Heart left ventricle (tissue), 16 donors: ENCODE data around the gene PMEL. TPM values are rescaled to one million over a fixed set of nuclear protein-coding genes. Genes with fewer than 3 reads are reported as not detected.
A peak's percentile ranks its signal among the peaks of the same experiment; 100 is the strongest.

Experiments used
- ATAC-seq, 4 donors: fragments of 200-7000 bp; cut with Tn5 transposase; one replicate each; pipeline ENCODE4 v1.9.1; 2020 to 2022; ENCODE audit warnings: moderate library complexity in 4 of 4, mild to moderate bottlenecking in 3 of 4, moderate number of reproducible peaks in 1 of 4
- DNase-seq, 5 donors: peaks; one replicate each; pipeline ENCODE4 v3.0.0-alpha.2; 2020
- H3K27ac ChIP-seq, 12 donors: fragments of 200-600 bp; sonication (generic) in 4 of 12; one replicate each; pipeline versions ENCODE4 v1.5.0 to v1.8.0; 2016 to 2022; ENCODE audit warnings: mild to moderate bottlenecking in 2 of 12
- H3K27me3 ChIP-seq, 9 donors: fragments of 200-600 bp; sonication (generic) in 2 of 9; one replicate each; pipeline versions ENCODE4 v1.5.1 to v1.8.0; 2016 to 2022; ENCODE audit warnings: mild to moderate bottlenecking in 3 of 9
- H3K36me3 ChIP-seq, 9 donors: fragments of 200-600 bp; sonication (generic) in 2 of 9; one replicate each; pipeline versions ENCODE4 v1.5.0 to v1.8.0; 2018 to 2022; ENCODE audit warnings: mild to moderate bottlenecking in 2 of 9
- H3K4me1 ChIP-seq, 12 donors: fragments of 200-600 bp; sonication (generic) in 4 of 12; one replicate each; pipeline versions ENCODE4 v1.5.0 to v1.8.0; 2016 to 2022; ENCODE audit warnings: mild to moderate bottlenecking in 3 of 12
- H3K4me3 ChIP-seq, 12 donors: fragments of 200-600 bp; sonication (generic) in 4 of 12; one replicate each; pipeline versions ENCODE4 v1.5.0 to v1.8.0; 2017 to 2022; ENCODE audit warnings: mild to moderate bottlenecking in 9 of 12, moderate library complexity in 4 of 12
- H3K9me3 ChIP-seq, 12 donors: fragments of 200-600 bp; sonication (generic) in 4 of 12; one replicate each; pipeline versions ENCODE4 v1.5.0 to v1.8.0; 2016 to 2022; ENCODE audit warnings: mild to moderate bottlenecking in 1 of 12
- CTCF ChIP-seq, 12 donors: fragments of 200-600 bp; sonication (generic) in 4 of 12; IDR thresholded peaks; one replicate each; pipeline versions ENCODE4 v1.5.0 to v1.8.0; 2018 to 2022; ENCODE audit warnings: antibody characterized with exemption in 12 of 12, mild to moderate bottlenecking in 5 of 12
- POLR2A ChIP-seq, 2 donors: fragments of 450-650 bp; IDR thresholded peaks; one replicate each; pipeline ENCODE4 v1.6.1; 2017; ENCODE audit warnings: antibody characterized with exemption in 2 of 2, mild to moderate bottlenecking in 2 of 2, moderate library complexity in 2 of 2
- WGBS, 4 donors: extraction: QIAGEN DNeasy Blood & Tissue Kit in 2 of 4; methylation state at CpG; one replicate each; pipeline versions ENCODE4 v1.1.5 to v1.1.7; 2013 to 2018; 5-methylcytosine and 5-hydroxymethylcytosine counted together
- intact Hi-C, 10 donors: fragments of 100-400 bp; cut with DNase I; formaldehyde crosslinking; loops; one replicate each; pipeline versions ENCODE4 v1.11.1 to v1.14.2; 2022
- polyA plus RNA-seq, 2 donors: library from polyadenylated mRNA; stranded (reverse); fragments of 200-250 nt; gene quantifications; one replicate each; pipeline ENCODE4 v1.2.3, GENCODE V29; 2013
- total RNA-seq, 9 donors: library from RNA; depleted of rRNA in 2 of 9; stranded (reverse); fragments of >200 nt in 2 of 9; fragmentation: NEBNext Ultra II Directional in 3 of 9; extraction: Animal tissue kit (Norgen Biotek cat#: 25700) in 3 of 9; gene quantifications; one replicate each; pipeline versions ENCODE4 v1.1.0 to v1.2.4, GENCODE V29; 2016 to 2023
- donor health status: ischemic (EF 13 %, LVEDD 7.1; RV severe dilation, severe dysfunction).
- donor health status: healthy with polysubstance abuse.
- donor health status: DM: no; HTN: yes; CAD: no.
- donor health status: DM: no; HTN: no; CAD: no.
- donor health status: ischemic (EF 25% LVEDD 6.9; RV normal size, moderate dysfunction).
- donor health status: ischemic (EF 25% LVEDD 5.7; RV mildly dilated, moderate dysfunction).
- donor health status: healthy.
- donor health status: DM: yes; HTN: yes; CAD: no.
- donor health status: ischemic (EF 35%, LVEDD 5.7; RV mildly dilated, moderate dysfunction).
- donor health status: nonischemic (EF 11% LVEDD 7.7; RV severe dilation, severe dysfunction).
- donor health status: DM: yes; HTN: yes; CAD: no.
- donor health status: PGD.
- donor health status: ischemic (EF 29% LVEDD 5.4; RV normal size, mild dysfunction).
- donor health status: nonischemic (EF 23%, LVEDD 6.1; RV moderate dilation, normal function).

Gene PMEL
- total and polyA plus RNA-seq, 11 donors: 0.23 to 1.3 (median 0.60) TPM; not detected in 1

DNA sequence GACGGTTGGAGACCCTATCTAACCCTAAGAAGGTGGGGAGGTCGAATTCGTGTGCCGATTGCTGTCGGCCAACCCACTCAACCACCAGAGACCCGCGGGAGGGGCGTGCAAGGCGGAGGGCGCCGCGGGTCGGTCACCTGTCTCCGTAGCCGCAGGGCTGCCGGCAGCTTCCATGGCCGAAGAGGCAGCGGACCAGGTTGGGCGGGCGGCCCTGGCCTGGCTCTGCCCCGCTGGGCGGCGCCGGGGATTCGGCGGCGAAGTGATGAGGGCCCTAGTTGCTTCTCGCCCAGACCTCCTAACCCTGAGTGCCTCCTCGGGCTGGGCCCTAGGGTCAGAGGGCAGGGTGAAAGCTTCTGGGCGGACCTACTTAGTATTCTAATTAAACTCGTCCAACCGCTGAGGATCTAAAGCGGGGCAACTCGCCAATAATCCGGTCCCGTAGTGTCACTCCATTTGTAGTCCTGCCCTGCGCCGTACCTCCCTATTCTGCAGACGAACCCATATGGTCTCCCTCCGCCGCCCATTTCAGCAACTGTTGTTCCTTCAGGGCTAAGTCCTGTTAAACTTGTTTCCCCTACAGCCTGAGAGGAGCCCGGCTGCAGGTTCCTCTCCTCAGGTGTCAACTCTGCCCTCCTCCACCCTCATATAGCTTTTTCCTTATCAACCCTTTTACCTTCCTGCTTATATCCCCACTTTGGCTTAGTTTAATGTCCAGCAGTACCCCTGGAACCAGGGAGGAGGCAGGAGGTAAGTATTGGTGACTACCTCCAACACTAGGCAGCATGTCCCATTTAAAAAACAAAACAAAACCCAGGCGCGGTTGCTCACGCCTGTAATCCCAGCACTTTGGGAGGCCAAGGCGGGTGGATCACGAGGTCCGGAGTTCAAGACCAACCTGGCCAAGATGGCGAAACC, 38.0 kb downstream of the PMEL start, which contains the start of gene PYM1:
PYM1 (minus strand) TSS at position 307 of the 915 bp plus-strand sequence; CDS start at position 174, 133 bp downstream.
- ATAC-seq (peak; percentile 53 to 79 (median 69)), DNase-seq (peak; percentile 83 to 90 (median 85))
- H3K27me3 ChIP-seq: no peaks in the 10 kb centered on the region
- H3K9me3 ChIP-seq: no peaks in the 10 kb centered on the region
- intact Hi-C loops: loop anchor here in 8 of 10 donors (1.0 to 5.0 kb wide), 9 partner anchors 44 to 111 kb away; partner anchors contain the start of genes DNAJC14 (in 3 of the 8), ORMDL2 (in 3 of the 8), SARNP (in 2 of the 8) and RAB5B (in 1 of the 8)
- TF ChIP-seq CTCF (IDR thresholded peaks at IDR 0.05) (peak in 1 of 12 donors; percentile 7), POLR2A (IDR thresholded peaks at IDR 0.05) (peak in 1 of 2 donors; percentile 67)
- WGBS, 4 donors: 7 to 19% (median 9%) methylated on average over 23 to 49 of the region's 49 CpGs
- peak within 1 kb of the TSS; percentile 53 to 95 (median 82) for H3K4me3 ChIP-seq
- peak within 1 kb of the TSS; percentile 81 to 98 (median 97) for H3K27ac ChIP-seq
- H3K4me1 ChIP-seq: peaks cover 0 to 54% (median 37%) of the 10 kb centered on the region in 12 donors
- H3K36me3 ChIP-seq: peaks cover 0 to 13% (median 2%) of the 10 kb centered on the region in 9 donors

DNA sequence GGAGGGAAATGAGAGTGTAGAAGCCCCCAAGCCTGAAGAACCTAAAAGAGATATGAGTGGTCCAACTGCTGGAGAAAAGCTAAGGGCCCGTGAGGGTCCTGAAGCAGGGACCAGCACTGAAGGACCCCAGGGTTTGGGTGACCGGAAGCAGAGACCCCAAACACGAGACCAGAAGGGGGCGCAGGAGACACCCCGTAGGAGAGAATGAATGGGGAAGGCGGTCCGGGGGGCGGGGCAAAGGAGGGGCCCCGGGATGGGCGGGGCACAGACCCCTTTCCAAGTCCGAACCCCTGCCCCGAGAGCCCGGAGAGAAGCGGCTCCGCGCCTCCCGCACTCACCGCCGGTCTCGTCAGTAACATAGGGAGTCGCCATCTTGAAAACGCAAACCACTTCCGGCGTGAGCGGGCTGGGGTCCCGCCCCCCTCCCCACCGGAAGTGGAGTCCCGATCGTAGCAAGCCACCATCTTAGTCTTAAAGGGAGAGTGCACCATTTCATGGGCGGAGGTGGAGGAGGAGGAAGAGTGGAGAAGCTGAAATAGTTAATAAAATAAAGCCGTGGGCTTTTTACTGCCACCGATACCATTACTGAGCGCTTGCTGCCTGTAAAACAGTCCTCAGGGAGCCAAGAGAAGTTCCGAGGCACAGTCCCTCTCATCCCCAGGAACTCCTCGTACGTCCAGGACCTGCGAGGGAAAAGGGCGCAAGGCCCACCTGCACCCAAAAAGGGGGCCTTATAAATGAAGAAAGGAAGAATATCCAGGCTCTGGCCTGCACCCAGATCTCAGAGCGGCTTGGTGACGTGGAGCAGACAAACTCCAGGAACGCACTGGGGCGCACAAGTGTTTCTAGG, 38.9 kb downstream of the PMEL start:
- H3K4me1 ChIP-seq: peaks cover 0 to 53% (median 34%) of the 10 kb centered on the region in 12 donors

More for the DNA sequence above, 38.9 kb downstream of the PMEL start:
- TF ChIP-seq CTCF (IDR thresholded peaks at IDR 0.05): peak; percentile 38 to 96 (median 77)
- TF ChIP-seq POLR2A (IDR thresholded peaks at IDR 0.05): peak in 1 of 2 donors; percentile 51
- Histone ChIP-seq H3K36me3 (peaks cover 0 to 22% (median 11%) of the 10 kb centered on the region in 9 donors), H3K4me3 (peak overlapping the region; percentile 53 to 95 (median 82)), H3K9me3 (no peaks in the 10 kb centered on the region), H3K27ac (peak overlapping the region; percentile 81 to 98 (median 97)), H3K27me3 (no peaks in the 10 kb centered on the region)
- 0% methylated on average over 32 to 42 of the region's 42 CpGs for WGBS, 4 donors
- DNase-seq: peak; percentile 87 to 91 (median 89)
- intact Hi-C loops: loop anchor here in 8 of 10 donors (1.0 to 5.0 kb wide), 9 partner anchors 45 to 110 kb away; partner anchors contain the start of genes DNAJC14 (in 3 of the 8), ORMDL2 (in 3 of the 8), SARNP (in 2 of the 8) and RAB5B (in 1 of the 8)
- peak; percentile 87 to 91 (median 89) for ATAC-seq
